Raji (cell line): ENCODE results near the gene CYP2A6.
"Not testable (repeated sequence)": the region's sequence is repeated elsewhere in the genome, so short reads cannot be mapped to it uniquely, and the experiment has no call there.

Experiments
- POLR2A ChIP-seq: IDR thresholded peaks from 2 replicates; pipeline ENCODE4 v1.6.1; 2011; ENCODE audit warnings: low read depth, low read length, control low read depth; ENCODE audit not compliant: insufficient read depth

CYP2A6 gene

GRCh38 chr19:40850277-40850676 is at the start of gene CYP2A6:
Gene CYP2A6, minus strand, starts transcription at chr19:40850447. Its CDS starts 21 bp downstream, at chr19:40850426.
- not testable (repeated sequence) for TF ChIP-seq POLR2A

- TF ChIP-seq POLR2A = no peak
Measured at GRCh38 chr19:40896418-40896796, 46.2 kb upstream of the CYP2A6 start.

- TF ChIP-seq POLR2A = no peak
Measured at GRCh38 chr19:40893112-40893511, 42.9 kb upstream of the CYP2A6 start.

GRCh38 chr19:40889366-40889765 is 39.1 kb upstream of the CYP2A6 start:
- no peak for TF ChIP-seq POLR2A

GRCh38 chr19:40888191-40888590 is 37.9 kb upstream of the CYP2A6 start:
- no peak for TF ChIP-seq POLR2A

GRCh38 chr19:40882062-40882461 is 31.8 kb upstream of the CYP2A6 start, which contains the start of gene CYP2A7:
Gene CYP2A7, minus strand, starts transcription at chr19:40882231. Its CDS starts 21 bp downstream, at chr19:40882210.
- TF ChIP-seq POLR2A = not testable (repeated sequence)

- TF ChIP-seq POLR2A = no peak
Measured at GRCh38 chr19:40872209-40872608, 22.0 kb upstream of the CYP2A6 start.

- TF ChIP-seq POLR2A = no peak
Measured at GRCh38 chr19:40867701-40868100, 17.5 kb upstream of the CYP2A6 start.

- TF ChIP-seq POLR2A = no peak
Measured at GRCh38 chr19:40862785-40863184, 12.5 kb upstream of the CYP2A6 start.

- TF ChIP-seq POLR2A = no peak
Measured at GRCh38 chr19:40862333-40862732, 12.1 kb upstream of the CYP2A6 start.

GRCh38 chr19:40858109-40858508 is 7.9 kb upstream of the CYP2A6 start:
- TF ChIP-seq POLR2A = no peak

GRCh38 chr19:40836754-40837429 is 13.4 kb downstream of the CYP2A6 start:
- TF ChIP-seq POLR2A = no peak

- no peak for TF ChIP-seq POLR2A
Measured at GRCh38 chr19:40831502-40832430, 18.5 kb downstream of the CYP2A6 start.

GRCh38 chr19:40829205-40829604 is 21.0 kb downstream of the CYP2A6 start:
- TF ChIP-seq POLR2A = no peak

GRCh38 chr19:40827386-40828247 is 22.6 kb downstream of the CYP2A6 start:
- no peak for TF ChIP-seq POLR2A

GRCh38 chr19:40822161-40822560 is 28.1 kb downstream of the CYP2A6 start:
- TF ChIP-seq POLR2A = no peak

- TF ChIP-seq POLR2A = no peak
Measured at GRCh38 chr19:40815223-40815622, 35.0 kb downstream of the CYP2A6 start.
